Activated T-helper 1 cell treated with Interleukin-2 at 50 U/mL for 16 hours (primary cell): ENCODE data around the gene SEMA3G.

Experiments
- DNase-seq: peaks from one replicate; pipeline ENCODE4 v3.0.0-alpha.2; 2020; ENCODE audit warnings: low read depth

SEMA3G gene

GRCh38 chr3:52408466-52408865 lies 36.4 kb downstream of the SEMA3G start:
- DNase-seq = no peak

GRCh38 chr3:52407779-52408178 lies 37.1 kb downstream of the SEMA3G start:
- DNase-seq = no peak

GRCh38 chr3:52406791-52407510 lies 38.0 kb downstream of the SEMA3G start:
- DNase-seq = no peak

GRCh38 chr3:52406231-52406661 lies 38.7 kb downstream of the SEMA3G start:
- no peak for DNase-seq

- DNase-seq = no peak
Observed at GRCh38 chr3:52405601-52406110, 39.2 kb downstream of the SEMA3G start.

- no peak for DNase-seq
Observed at GRCh38 chr3:52405066-52405465, 39.8 kb downstream of the SEMA3G start.

- no peak for DNase-seq
Observed at GRCh38 chr3:52404391-52404790, 40.5 kb downstream of the SEMA3G start.

GRCh38 chr3:52403955-52404354 lies 40.9 kb downstream of the SEMA3G start:
- DNase-seq = no peak

GRCh38 chr3:52403271-52403841 lies 41.5 kb downstream of the SEMA3G start:
- no peak for DNase-seq

GRCh38 chr3:52402706-52403270 lies 42.1 kb downstream of the SEMA3G start:
- no peak for DNase-seq

GRCh38 chr3:52402101-52402521 lies 42.8 kb downstream of the SEMA3G start:
- no peak for DNase-seq

- DNase-seq = no peak
Observed at GRCh38 chr3:52401551-52401950, 43.4 kb downstream of the SEMA3G start.

GRCh38 chr3:52401021-52401420 lies 43.9 kb downstream of the SEMA3G start:
- DNase-seq = no peak

- DNase-seq = no peak
Observed at GRCh38 chr3:52400275-52400793, 44.6 kb downstream of the SEMA3G start.

- DNase-seq = no peak
Observed at GRCh38 chr3:52399593-52399992, 45.3 kb downstream of the SEMA3G start.

- DNase-seq = no peak
Observed at GRCh38 chr3:52399131-52399530, 45.8 kb downstream of the SEMA3G start.

GRCh38 chr3:52398670-52399081 lies 46.2 kb downstream of the SEMA3G start:
- no peak for DNase-seq

GRCh38 chr3:52397676-52398399 lies 47.1 kb downstream of the SEMA3G start:
- no peak for DNase-seq

GRCh38 chr3:52396907-52397591 lies 47.9 kb downstream of the SEMA3G start:
- no peak for DNase-seq

- DNase-seq = no peak
Observed at GRCh38 chr3:52396011-52396906, 48.6 kb downstream of the SEMA3G start.

GRCh38 chr3:52395503-52395865 lies 49.4 kb downstream of the SEMA3G start:
- DNase-seq = no peak
